Loucy (cell line): ENCODE data around the gene RNF7.

Experiments used
- EZH2phosphoT487 ChIP-seq: fragments of 200-600 bp; IDR thresholded peaks from 2 replicates; pipeline ENCODE4 v1.6.1; 2018; ENCODE audit warnings: antibody characterized with exemption, mild to moderate bottlenecking, moderate library complexity, borderline replicate concordance
- TF ChIP-seq, protein P1 (sequence below): fragments of 200-600 bp; sonication (generic); conservative IDR thresholded peaks from 2 replicates; pipeline ENCODE4 v1.5.1; 2014; ENCODE audit warnings: mild to moderate bottlenecking, antibody characterized with exemption, low read length

DNA sequence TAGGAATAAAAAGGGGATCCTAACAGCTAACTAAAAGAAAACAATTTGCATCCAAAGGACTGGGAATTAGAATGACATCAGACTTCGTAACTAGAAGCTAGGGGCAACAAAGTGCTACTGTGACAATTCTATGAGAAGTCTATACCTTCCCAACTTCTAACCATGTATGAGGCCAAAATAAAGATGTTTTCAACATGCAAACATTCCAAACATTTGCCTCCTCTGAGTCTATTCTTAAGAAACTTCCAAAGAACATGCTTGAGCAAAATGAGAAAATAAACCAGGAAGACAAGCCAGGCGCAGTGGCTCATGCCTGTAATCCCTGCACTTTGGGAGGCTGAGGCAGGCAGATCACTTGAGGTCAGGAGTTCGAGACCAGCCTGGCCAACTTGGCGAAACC, 13.1 kb upstream of the RNF7 start:
- TF ChIP-seq, protein P1, sequence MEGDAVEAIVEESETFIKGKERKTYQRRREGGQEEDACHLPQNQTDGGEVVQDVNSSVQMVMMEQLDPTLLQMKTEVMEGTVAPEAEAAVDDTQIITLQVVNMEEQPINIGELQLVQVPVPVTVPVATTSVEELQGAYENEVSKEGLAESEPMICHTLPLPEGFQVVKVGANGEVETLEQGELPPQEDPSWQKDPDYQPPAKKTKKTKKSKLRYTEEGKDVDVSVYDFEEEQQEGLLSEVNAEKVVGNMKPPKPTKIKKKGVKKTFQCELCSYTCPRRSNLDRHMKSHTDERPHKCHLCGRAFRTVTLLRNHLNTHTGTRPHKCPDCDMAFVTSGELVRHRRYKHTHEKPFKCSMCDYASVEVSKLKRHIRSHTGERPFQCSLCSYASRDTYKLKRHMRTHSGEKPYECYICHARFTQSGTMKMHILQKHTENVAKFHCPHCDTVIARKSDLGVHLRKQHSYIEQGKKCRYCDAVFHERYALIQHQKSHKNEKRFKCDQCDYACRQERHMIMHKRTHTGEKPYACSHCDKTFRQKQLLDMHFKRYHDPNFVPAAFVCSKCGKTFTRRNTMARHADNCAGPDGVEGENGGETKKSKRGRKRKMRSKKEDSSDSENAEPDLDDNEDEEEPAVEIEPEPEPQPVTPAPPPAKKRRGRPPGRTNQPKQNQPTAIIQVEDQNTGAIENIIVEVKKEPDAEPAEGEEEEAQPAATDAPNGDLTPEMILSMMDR = no peak
- TF ChIP-seq EZH2phosphoT487 = no peak
